Left ventricle myocardium inferior (tissue), 1 donor: Measurements from ENCODE around the gene SYTL5. TPM values are rescaled to one million over a fixed set of nuclear protein-coding genes. Genes with fewer than 3 reads are reported as not detected.

Source experiments
- DNase-seq: peaks from one replicate; pipeline ENCODE4 v3.0.0-alpha.2; 2020
- H3K27ac ChIP-seq: fragments of 200-600 bp; replicated peaks from 2 replicates; pipeline ENCODE4 v1.8.0; 2021
- H3K27me3 ChIP-seq: fragments of 200-600 bp; 2 replicates; pipeline ENCODE4 v1.8.0; 2021; ENCODE audit warnings: low read depth
- H3K36me3 ChIP-seq: fragments of 200-600 bp; 2 replicates; pipeline ENCODE4 v1.8.0; 2021
- H3K4me1 ChIP-seq: fragments of 200-600 bp; 2 replicates; pipeline ENCODE4 v1.8.0; 2021
- H3K4me3 ChIP-seq: fragments of 200-600 bp; 2 replicates; pipeline ENCODE4 v1.8.0; 2021; ENCODE audit warnings: mild to moderate bottlenecking, moderate library complexity
- H3K9me3 ChIP-seq: fragments of 200-600 bp; replicated peaks from 2 replicates; pipeline ENCODE4 v1.8.0; 2021
- intact Hi-C: fragments of 100-400 bp; cut with micrococcal nuclease; formaldehyde crosslinking; loops from one replicate; pipeline ENCODE4 v1.11.0; 2022
- total RNA-seq: library from RNA; stranded (reverse); fragmentation: NEBNext Ultra II Directional; extraction: Animal tissue kit (Norgen Biotek cat#: 25700); gene quantifications from one replicate; pipeline ENCODE4 v1.2.1, GENCODE V29; 2021
- TF ChIP-seq, protein P1 (sequence below): fragments of 200-600 bp; IDR thresholded peaks from 2 replicates; pipeline ENCODE4 v1.8.0; 2021; ENCODE audit warnings: antibody characterized with exemption, mild to moderate bottlenecking, borderline replicate concordance
- donor health status: DM: no; HTN: yes; CAD: no; lungs with severe emphysema.

Gene SYTL5
- total RNA-seq, 1 donor from 2014 or later, result 0.41 TPM

GRCh38 chrX:38151441-38151840 lies 145.1 kb downstream of the SYTL5 start:
- intact Hi-C loops, result no loop called here
- Histone ChIP-seq H3K27me3 (no peaks in the 10 kb centered on the region), H3K4me1 (no peaks in the 10 kb centered on the region), H3K9me3 (no peaks in the 10 kb centered on the region), H3K36me3 (peaks cover 1% of the 10 kb centered on the region), H3K27ac (no peak overlapping the region), H3K4me3 (no peak overlapping the region)
- no peak for DNase-seq
- TF ChIP-seq, protein P1, sequence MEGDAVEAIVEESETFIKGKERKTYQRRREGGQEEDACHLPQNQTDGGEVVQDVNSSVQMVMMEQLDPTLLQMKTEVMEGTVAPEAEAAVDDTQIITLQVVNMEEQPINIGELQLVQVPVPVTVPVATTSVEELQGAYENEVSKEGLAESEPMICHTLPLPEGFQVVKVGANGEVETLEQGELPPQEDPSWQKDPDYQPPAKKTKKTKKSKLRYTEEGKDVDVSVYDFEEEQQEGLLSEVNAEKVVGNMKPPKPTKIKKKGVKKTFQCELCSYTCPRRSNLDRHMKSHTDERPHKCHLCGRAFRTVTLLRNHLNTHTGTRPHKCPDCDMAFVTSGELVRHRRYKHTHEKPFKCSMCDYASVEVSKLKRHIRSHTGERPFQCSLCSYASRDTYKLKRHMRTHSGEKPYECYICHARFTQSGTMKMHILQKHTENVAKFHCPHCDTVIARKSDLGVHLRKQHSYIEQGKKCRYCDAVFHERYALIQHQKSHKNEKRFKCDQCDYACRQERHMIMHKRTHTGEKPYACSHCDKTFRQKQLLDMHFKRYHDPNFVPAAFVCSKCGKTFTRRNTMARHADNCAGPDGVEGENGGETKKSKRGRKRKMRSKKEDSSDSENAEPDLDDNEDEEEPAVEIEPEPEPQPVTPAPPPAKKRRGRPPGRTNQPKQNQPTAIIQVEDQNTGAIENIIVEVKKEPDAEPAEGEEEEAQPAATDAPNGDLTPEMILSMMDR, result no peak

GRCh38 chrX:38154340-38154739 lies 148.0 kb downstream of the SYTL5 start:
- intact Hi-C loops, result no loop called here
- H3K36me3 ChIP-seq, result peaks cover 7% of the 10 kb centered on the region
- no peaks in the 10 kb centered on the region for H3K9me3 ChIP-seq
- TF ChIP-seq, protein P1, result no peak
- no peak overlapping the region for H3K4me3 ChIP-seq
- H3K27me3 ChIP-seq, result no peaks in the 10 kb centered on the region
- DNase-seq, result no peak
- H3K4me1 ChIP-seq, result no peaks in the 10 kb centered on the region
- no peak overlapping the region for H3K27ac ChIP-seq

GRCh38 chrX:38154818-38155217 lies 148.5 kb downstream of the SYTL5 start:
- H3K4me1 ChIP-seq, result no peaks in the 10 kb centered on the region
- H3K9me3 ChIP-seq, result no peaks in the 10 kb centered on the region
- H3K27ac ChIP-seq, result no peak overlapping the region
- no peak overlapping the region for H3K4me3 ChIP-seq
- intact Hi-C loops, result no loop called here
- peaks cover 8% of the 10 kb centered on the region for H3K36me3 ChIP-seq
- TF ChIP-seq, protein P1, result no peak
- no peaks in the 10 kb centered on the region for H3K27me3 ChIP-seq
- DNase-seq, result no peak

DNA sequence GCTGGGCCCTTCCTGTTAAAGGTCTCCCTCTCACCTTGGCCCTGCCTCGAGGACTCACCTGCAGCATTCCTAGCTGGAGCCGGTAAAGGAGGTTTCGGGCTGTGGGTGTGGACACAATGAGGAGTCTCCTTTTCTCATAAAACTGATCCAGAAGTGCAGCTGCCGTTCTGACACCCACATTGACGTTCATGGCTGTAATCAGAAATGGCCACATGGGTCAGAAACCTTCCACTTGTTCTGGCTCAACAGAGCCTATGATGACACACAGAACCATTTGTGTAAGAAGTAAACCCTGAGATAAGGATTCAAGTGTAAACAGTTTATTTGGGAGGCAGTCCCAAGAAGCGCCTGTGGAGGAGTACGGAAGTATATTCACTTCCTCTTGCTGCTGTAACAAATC lies 150.5 kb downstream of the SYTL5 start:
- Histone ChIP-seq H3K27ac (no peak overlapping the region), H3K36me3 (peaks cover 12% of the 10 kb centered on the region), H3K9me3 (no peaks in the 10 kb centered on the region), H3K4me3 (no peak overlapping the region), H3K4me1 (no peaks in the 10 kb centered on the region), H3K27me3 (no peaks in the 10 kb centered on the region)
- no peak for DNase-seq
- intact Hi-C loops, result no loop called here
- TF ChIP-seq, protein P1, result no peak

DNA sequence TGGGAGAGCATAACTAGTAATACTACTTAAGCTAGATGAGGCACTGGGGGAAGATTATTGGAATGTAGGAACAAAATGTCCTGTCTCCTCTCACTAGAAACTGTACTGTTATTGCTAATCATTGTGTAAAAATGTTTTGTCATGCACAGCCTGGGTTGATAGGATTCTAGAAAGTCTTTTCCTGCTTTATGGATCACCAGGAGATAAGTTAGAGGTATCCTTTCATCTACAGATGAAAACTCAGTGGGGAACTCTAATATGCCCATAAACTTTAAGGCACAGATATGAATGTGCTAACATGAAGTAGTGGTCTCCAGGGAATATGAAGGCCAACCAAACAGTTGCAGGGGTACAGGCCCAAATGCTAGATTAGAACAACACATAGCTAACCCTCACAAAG lies 156.8 kb downstream of the SYTL5 start:
- intact Hi-C loops, result no loop called here
- no peaks in the 10 kb centered on the region for H3K4me1 ChIP-seq

More for the DNA sequence above, 156.8 kb downstream of the SYTL5 start:
- no peaks in the 10 kb centered on the region for H3K27me3 ChIP-seq
- H3K4me3 ChIP-seq, result no peak overlapping the region
- H3K36me3 ChIP-seq, result peaks cover 5% of the 10 kb centered on the region
- no peaks in the 10 kb centered on the region for H3K9me3 ChIP-seq
- TF ChIP-seq, protein P1, result no peak
- DNase-seq, result no peak
- H3K27ac ChIP-seq, result no peak overlapping the region
